GM23338 (cell line): Measurements from ENCODE around the gene FBXO39. TPM values are rescaled to one million over a fixed set of nuclear protein-coding genes. Genes with fewer than 3 reads are reported as not detected.

ENCODE experiments used
- ATAC-seq: fragments of 200-7000 bp; cut with Tn5 transposase; 3 replicates; pipeline ENCODE4 v1.9.1; 2020
- DNase-seq: peaks from one replicate; pipeline ENCODE4 v3.0.0-alpha.2; 2015; ENCODE audit warnings: low spot score
- H2AFZ ChIP-seq: fragments of 200-600 bp; sonication (generic); 2 replicates; pipeline ENCODE4 v1.8.0; 2016; ENCODE audit warnings: antibody characterized with exemption, mild to moderate bottlenecking, moderate library complexity
- H3F3A ChIP-seq: fragments of 200-600 bp; sonication (generic); replicated peaks from 2 replicates; pipeline ENCODE4 v1.8.0; 2017; ENCODE audit warnings: antibody characterized with exemption, mixed run types, low read depth
- H3K27ac ChIP-seq: fragments of 200-600 bp; sonication (generic); 2 replicates; pipeline ENCODE4 v1.6.1; 2016; ENCODE audit warnings: low read depth
- H3K27me3 ChIP-seq: fragments of 200-600 bp; sonication (generic); 2 replicates; pipeline ENCODE4 v1.8.0; 2016; ENCODE audit warnings: mild to moderate bottlenecking, mixed run types, moderate library complexity; ENCODE audit not compliant: insufficient read depth
- H3K36me3 ChIP-seq: fragments of 200-600 bp; sonication (generic); 2 replicates; pipeline ENCODE4 v1.8.0; 2016; ENCODE audit warnings: mild to moderate bottlenecking; ENCODE audit not compliant: insufficient read depth
- H3K4me1 ChIP-seq: fragments of 200-600 bp; sonication (generic); 2 replicates; pipeline ENCODE4 v1.8.0; 2016; ENCODE audit warnings: mild to moderate bottlenecking, moderate library complexity; ENCODE audit not compliant: insufficient read depth
- H3K4me2 ChIP-seq: fragments of 200-600 bp; sonication (generic); 2 replicates; pipeline ENCODE4 v1.7.1; 2017; ENCODE audit warnings: mixed run types
- H3K4me3 ChIP-seq: fragments of 200-600 bp; sonication (generic); 2 replicates; pipeline ENCODE4 v1.6.1; 2016; ENCODE audit warnings: mixed run types
- H3K79me2 ChIP-seq: fragments of 200-600 bp; sonication (generic); replicated peaks from 2 replicates; pipeline ENCODE4 v1.8.0; 2017; ENCODE audit warnings: mild to moderate bottlenecking; ENCODE audit not compliant: insufficient read depth
- H3K9me2 ChIP-seq: fragments of 200-600 bp; sonication (generic); 2 replicates; pipeline ENCODE4 v1.8.0; 2017; ENCODE audit not compliant: insufficient read depth
- H4K20me1 ChIP-seq: fragments of 200-600 bp; sonication (generic); replicated peaks from 2 replicates; pipeline ENCODE4 v1.8.0; 2017; ENCODE audit warnings: mild to moderate bottlenecking; ENCODE audit not compliant: insufficient read depth
- H3K27ac Mint-ChIP-seq: 2 replicates; pipeline ENCODE4 v1.8.0; 2020; ENCODE audit warnings: inconsistent platforms, mild to moderate bottlenecking, moderate library complexity, mixed read lengths
- H3K27me3 Mint-ChIP-seq: 3 replicates; pipeline ENCODE4 v1.8.0; 2022; ENCODE audit warnings: low read depth, mild to moderate bottlenecking, moderate library complexity, mixed read lengths, inconsistent platforms; ENCODE audit not compliant: insufficient read depth, poor library complexity
- H3K36me3 Mint-ChIP-seq: 3 replicates; pipeline ENCODE4 v1.8.0; 2021; ENCODE audit warnings: low read depth, mild to moderate bottlenecking, inconsistent platforms, moderate library complexity, mixed read lengths
- H3K4me1 Mint-ChIP-seq: 3 replicates; pipeline ENCODE4 v1.8.0; 2020; ENCODE audit warnings: mild to moderate bottlenecking, inconsistent platforms, mixed read lengths
- H3K4me3 Mint-ChIP-seq: 3 replicates; pipeline ENCODE4 v1.8.0; 2021; ENCODE audit warnings: moderate library complexity, mild to moderate bottlenecking, inconsistent platforms, mixed read lengths
- H3K9me3 Mint-ChIP-seq: 3 replicates; pipeline ENCODE4 v1.8.0; 2020; ENCODE audit warnings: moderate library complexity, mild to moderate bottlenecking, inconsistent platforms, mixed read lengths
- CREB1 ChIP-seq: fragments of 250-450 bp; sonication (Bioruptor Pico); IDR thresholded peaks from 2 replicates; pipeline ENCODE4 v1.5.0; 2020; ENCODE audit warnings: low read depth, mild to moderate bottlenecking, moderate library complexity
- CTCF ChIP-seq, 2 experiments: fragments of 200-600 bp in 1 of 2; sonication (generic) in 1 of 2; conservative IDR thresholded peaks; 2 replicates each; pipeline versions ENCODE4 v1.5.1 to v1.6.1; 2016 to 2017; ENCODE audit warnings: antibody characterized with exemption in 2 of 2, low read depth in 2 of 2, mild to moderate bottlenecking in 2 of 2, moderate library complexity in 1 of 2
- EZH2 ChIP-seq: fragments of 200-600 bp; sonication (generic); IDR thresholded peaks from one replicate; pipeline ENCODE4 v1.8.0; 2017; ENCODE audit warnings: antibody characterized with exemption, mild to moderate bottlenecking, low read depth; ENCODE audit not compliant: unreplicated experiment
- EZH2phosphoT487 ChIP-seq: fragments of 200-600 bp; sonication (generic); IDR thresholded peaks from one replicate; pipeline ENCODE4 v1.8.1; 2018; ENCODE audit warnings: antibody characterized with exemption; ENCODE audit not compliant: unreplicated experiment
- JUNB ChIP-seq: IDR thresholded peaks from one replicate; pipeline ENCODE4 v1.6.1; 2016; ENCODE audit warnings: antibody characterized with exemption; ENCODE audit not compliant: unreplicated experiment
- POLR2AphosphoS5 ChIP-seq: IDR thresholded peaks from 2 replicates; pipeline ENCODE4 v1.6.1; 2016; ENCODE audit warnings: antibody characterized with exemption, low read depth
- REST ChIP-seq: IDR thresholded peaks from one replicate; pipeline ENCODE4 v1.6.1; 2018; ENCODE audit warnings: antibody characterized with exemption; ENCODE audit not compliant: unreplicated experiment
- ZNF114 ChIP-seq: fragments of 250-450 bp; sonication (Bioruptor Pico); IDR thresholded peaks from 2 replicates; pipeline ENCODE4 v1.5.0; 2020; ENCODE audit warnings: mild to moderate bottlenecking, moderate library complexity
- ZNF331 ChIP-seq: fragments of 250-450 bp; sonication (Bioruptor Pico); IDR thresholded peaks from 2 replicates; pipeline ENCODE4 v1.5.0; 2020; ENCODE audit warnings: low read depth, mild to moderate bottlenecking, moderate library complexity
- polyA plus RNA-seq: library from polyadenylated mRNA; unstranded; fragments of >200 nt; fragmentation: Nextera tagmentation; extraction: Ambion mirVana; gene quantifications from 2 replicates; pipeline ENCODE4 v1.2.1, GENCODE V29; 2016
- total RNA-seq: library from RNA; depleted of rRNA; stranded (reverse); fragments of >200 nt; shearing (Covaris generic); gene quantifications from 2 replicates; pipeline ENCODE4 v1.2.3, GENCODE V29; 2014

Gene FBXO39
- total and polyA plus RNA-seq, 2 experiments from 2014 or later, result not detected

- DNase-seq (no peak), ATAC-seq (no peak)
- Histone ChIP-seq H2AFZ (no peak overlapping the region), H3K79me2 (no peaks in the 10 kb centered on the region), H3K9me2 (peaks cover 5% of the 10 kb centered on the region), H3F3A (no peaks in the 10 kb centered on the region), H3K36me3 (peaks cover 4% of the 10 kb centered on the region; the same call in 1 of the 2 replicates), H3K27ac (no peak overlapping the region), H4K20me1 (no peaks in the 10 kb centered on the region), H3K27me3 (no peaks in the 10 kb centered on the region), H3K4me2 (no peak overlapping the region), H3K4me3 (no peak overlapping the region), H3K4me1 (no peaks in the 10 kb centered on the region)
- Mint-ChIP-seq H3K36me3 (no peaks in the 10 kb centered on the region; the same call in 1 of the 3 replicates), H3K27ac (no peak overlapping the region), H3K9me3 (peaks cover 16% of the 10 kb centered on the region), H3K4me3 (no peak overlapping the region), H3K4me1 (no peaks in the 10 kb centered on the region), H3K27me3 (no peaks in the 10 kb centered on the region)
- TF ChIP-seq ZNF114 (no peak), ZNF331 (CRISPR knock-in tag) (no peak), REST (no peak), JUNB (no peak), CREB1 (CRISPR knock-in tag) (no peak), CTCF (conservative IDR thresholded peaks at IDR 0.05; ENCODE audit: low read depth in 2 of 2) (no peak), EZH2 (no peak), POLR2AphosphoS5 (no peak)
Measured at GRCh38 chr17:6768447-6768846, 7.6 kb upstream of the FBXO39 start.

- H3K27me3 ChIP-seq, result peaks cover 22% of the 10 kb centered on the region
- no peaks in the 10 kb centered on the region; the same call in 1 of the 3 replicates for H3K36me3 Mint-ChIP-seq
- no peak for ATAC-seq
- TF ChIP-seq REST (no peak), EZH2 (no peak), POLR2AphosphoS5 (no peak), ZNF114 (no peak), ZNF331 (CRISPR knock-in tag) (no peak), JUNB (no peak), EZH2phosphoT487 (no peak)
Measured at GRCh38 chr17:6772016-6772415, 4.0 kb upstream of the FBXO39 start.

More at GRCh38 chr17:6772016-6772415, 4.0 kb upstream of the FBXO39 start:
- no peak overlapping the region for H3K27ac Mint-ChIP-seq
- DNase-seq, result no peak
- H3K9me3 Mint-ChIP-seq, result peaks cover 22% of the 10 kb centered on the region
- no peak overlapping the region for H3K4me3 Mint-ChIP-seq
- peaks cover 3% of the 10 kb centered on the region; the same call in 1 of the 3 replicates for H3K4me1 Mint-ChIP-seq
- no peak overlapping the region for H2AFZ ChIP-seq
- peaks cover 5% of the 10 kb centered on the region; the same call in 1 of the 2 replicates for H3K9me2 ChIP-seq
- H4K20me1 ChIP-seq, result no peaks in the 10 kb centered on the region
- H3K27ac ChIP-seq, result no peak overlapping the region
- H3K4me1 ChIP-seq, result no peaks in the 10 kb centered on the region
- no peak overlapping the region for H3K4me3 ChIP-seq
- H3K79me2 ChIP-seq, result no peaks in the 10 kb centered on the region
- H3K36me3 ChIP-seq, result peaks cover 4% of the 10 kb centered on the region; the same call in 1 of the 2 replicates
- no peaks in the 10 kb centered on the region for H3F3A ChIP-seq
- H3K27me3 Mint-ChIP-seq, result peaks cover 20% of the 10 kb centered on the region
- H3K4me2 ChIP-seq, result no peak overlapping the region
